Osteocyte (in vitro differentiated cells): ENCODE data around the gene HDAC9. TPM values are rescaled to one million over a fixed set of nuclear protein-coding genes. Genes with fewer than 3 reads are reported as not detected.

ENCODE experiments used
- DNase-seq: peaks from one replicate; pipeline ENCODE4 v3.0.0; 2021; ENCODE audit warnings: mixed read lengths; ENCODE audit not compliant: unreplicated experiment; ENCODE audit errors: extremely low spot score
- H3K27ac Mint-ChIP-seq: one replicate; pipeline ENCODE4 v1.8.0; 2021; ENCODE audit warnings: mild to moderate bottlenecking, mixed read lengths; ENCODE audit not compliant: unreplicated experiment
- H3K27me3 Mint-ChIP-seq: one replicate; pipeline ENCODE4 v1.8.0; 2021; ENCODE audit warnings: mixed read lengths; ENCODE audit not compliant: unreplicated experiment
- H3K36me3 Mint-ChIP-seq: one replicate; pipeline ENCODE4 v1.8.0; 2021; ENCODE audit warnings: mixed read lengths; ENCODE audit not compliant: unreplicated experiment
- H3K4me1 Mint-ChIP-seq: one replicate; pipeline ENCODE4 v1.8.0; 2021; ENCODE audit warnings: mixed read lengths; ENCODE audit not compliant: unreplicated experiment
- H3K4me3 Mint-ChIP-seq: one replicate; pipeline ENCODE4 v1.8.0; 2021; ENCODE audit warnings: mild to moderate bottlenecking, moderate library complexity, mixed read lengths; ENCODE audit not compliant: unreplicated experiment
- H3K9me3 Mint-ChIP-seq: one replicate; pipeline ENCODE4 v1.8.0; 2021; ENCODE audit warnings: mixed read lengths; ENCODE audit not compliant: unreplicated experiment
- total RNA-seq: library from RNA; stranded (reverse); gene quantifications from 2 replicates; pipeline ENCODE4 v1.2.1, GENCODE V29; 2021
- TF ChIP-seq, protein P1 (sequence below): fragments of 200-600 bp; sonication (generic); IDR thresholded peaks from 2 replicates; pipeline ENCODE4 v1.5.0; 2021; ENCODE audit warnings: antibody characterized with exemption, mild to moderate bottlenecking, moderate library complexity

HDAC9 gene
- total RNA-seq, 1 donor from 2014 or later = 0.81 TPM

DNA sequence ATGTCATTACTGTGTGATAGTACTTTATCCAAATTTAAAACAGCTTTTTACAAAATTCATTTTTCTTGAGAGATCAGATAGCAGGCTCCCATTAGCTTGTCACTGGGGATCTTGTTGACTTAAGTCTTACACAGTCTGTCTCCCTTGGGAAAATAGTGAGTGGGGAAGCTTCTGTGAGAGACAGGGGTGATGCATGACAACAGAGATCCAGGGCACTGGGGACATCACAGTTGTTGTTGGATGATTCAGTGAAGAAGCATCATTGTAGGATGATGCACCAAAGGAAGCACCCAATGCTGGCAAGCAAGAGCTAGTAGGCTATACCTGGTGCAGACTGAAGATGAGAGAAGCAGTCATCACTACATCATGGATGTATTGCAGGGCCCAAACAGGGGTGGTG is 284.7 kb downstream of the HDAC9 start:
- Mint-ChIP-seq H3K4me3 (no peak overlapping the region), H3K27me3 (no peaks in the 10 kb centered on the region), H3K9me3 (no peaks in the 10 kb centered on the region), H3K36me3 (no peaks in the 10 kb centered on the region), H3K4me1 (peaks cover 15% of the 10 kb centered on the region), H3K27ac (no peak overlapping the region)
- DNase-seq = no peak
- TF ChIP-seq, protein P1, sequence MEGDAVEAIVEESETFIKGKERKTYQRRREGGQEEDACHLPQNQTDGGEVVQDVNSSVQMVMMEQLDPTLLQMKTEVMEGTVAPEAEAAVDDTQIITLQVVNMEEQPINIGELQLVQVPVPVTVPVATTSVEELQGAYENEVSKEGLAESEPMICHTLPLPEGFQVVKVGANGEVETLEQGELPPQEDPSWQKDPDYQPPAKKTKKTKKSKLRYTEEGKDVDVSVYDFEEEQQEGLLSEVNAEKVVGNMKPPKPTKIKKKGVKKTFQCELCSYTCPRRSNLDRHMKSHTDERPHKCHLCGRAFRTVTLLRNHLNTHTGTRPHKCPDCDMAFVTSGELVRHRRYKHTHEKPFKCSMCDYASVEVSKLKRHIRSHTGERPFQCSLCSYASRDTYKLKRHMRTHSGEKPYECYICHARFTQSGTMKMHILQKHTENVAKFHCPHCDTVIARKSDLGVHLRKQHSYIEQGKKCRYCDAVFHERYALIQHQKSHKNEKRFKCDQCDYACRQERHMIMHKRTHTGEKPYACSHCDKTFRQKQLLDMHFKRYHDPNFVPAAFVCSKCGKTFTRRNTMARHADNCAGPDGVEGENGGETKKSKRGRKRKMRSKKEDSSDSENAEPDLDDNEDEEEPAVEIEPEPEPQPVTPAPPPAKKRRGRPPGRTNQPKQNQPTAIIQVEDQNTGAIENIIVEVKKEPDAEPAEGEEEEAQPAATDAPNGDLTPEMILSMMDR = no peak

DNA sequence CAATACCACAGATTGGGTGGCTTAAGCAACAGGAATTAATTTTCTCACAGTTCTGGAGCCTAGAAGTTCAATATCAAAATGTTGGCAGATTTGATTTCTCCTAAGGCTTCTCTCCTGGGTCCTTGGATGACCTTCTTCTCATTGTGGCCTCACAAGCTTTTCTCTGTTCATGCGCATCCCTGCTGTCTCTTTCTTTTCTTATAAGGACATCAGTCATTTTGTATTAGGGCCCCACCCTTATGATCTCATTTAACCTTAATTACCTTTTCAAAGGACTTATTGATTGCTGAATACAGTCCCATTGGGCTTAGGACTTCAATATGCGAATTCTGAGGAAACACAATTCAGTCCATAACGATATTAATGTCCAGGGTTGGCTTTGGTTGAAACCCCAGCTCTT is 285.4 kb downstream of the HDAC9 start:
- TF ChIP-seq, protein P1 = no peak

DNA sequence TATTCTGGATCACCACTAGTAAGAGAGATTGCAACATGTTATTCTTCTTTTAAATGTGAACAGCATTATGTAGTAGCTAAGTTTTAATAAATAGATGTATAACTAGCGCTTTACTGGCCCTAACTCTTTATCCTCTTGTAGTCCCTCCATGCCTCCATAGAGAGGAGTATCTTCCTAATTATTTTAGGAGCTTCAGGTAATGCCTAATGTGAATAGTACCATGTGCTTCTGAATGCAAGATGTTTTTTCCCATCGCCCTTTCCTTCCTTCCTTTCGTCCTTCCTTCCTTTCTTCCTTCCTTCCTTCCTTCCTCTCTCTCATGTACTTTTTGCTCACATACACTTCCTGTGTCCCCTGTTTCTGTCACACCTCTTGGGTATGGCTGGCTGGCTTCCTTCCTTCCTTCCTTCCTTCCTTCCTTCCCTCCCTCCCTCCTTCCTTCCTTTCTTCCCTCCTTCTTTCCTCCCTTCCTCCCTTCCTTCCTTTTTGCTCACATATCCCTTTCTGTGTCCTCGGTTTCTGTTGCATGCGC is 290.7 kb downstream of the HDAC9 start:
- Mint-ChIP-seq H3K27ac (no peak overlapping the region), H3K27me3 (no peaks in the 10 kb centered on the region)

More for the DNA sequence above, 285.4 kb downstream of the HDAC9 start:
- Mint-ChIP-seq H3K4me3 (no peak overlapping the region), H3K9me3 (no peaks in the 10 kb centered on the region), H3K36me3 (no peaks in the 10 kb centered on the region), H3K27ac (no peak overlapping the region), H3K27me3 (no peaks in the 10 kb centered on the region), H3K4me1 (peaks cover 15% of the 10 kb centered on the region)
- DNase-seq = no peak

GRCh38 chr7:18786796-18787195 is 291.2 kb downstream of the HDAC9 start:
- no peaks in the 10 kb centered on the region for H3K4me1 Mint-ChIP-seq
- no peaks in the 10 kb centered on the region for H3K9me3 Mint-ChIP-seq
- H3K4me3 Mint-ChIP-seq = no peak overlapping the region
- H3K27me3 Mint-ChIP-seq = no peaks in the 10 kb centered on the region
- TF ChIP-seq, protein P1 = no peak
- no peak overlapping the region for H3K27ac Mint-ChIP-seq
- no peaks in the 10 kb centered on the region for H3K36me3 Mint-ChIP-seq
- DNase-seq = no peak

More for the DNA sequence above, 290.7 kb downstream of the HDAC9 start:
- Mint-ChIP-seq H3K36me3 (no peaks in the 10 kb centered on the region), H3K4me3 (no peak overlapping the region), H3K9me3 (no peaks in the 10 kb centered on the region), H3K4me1 (no peaks in the 10 kb centered on the region)
- DNase-seq = no peak
- TF ChIP-seq, protein P1 = no peak

GRCh38 chr7:18788026-18788425 is 292.5 kb downstream of the HDAC9 start:
- Mint-ChIP-seq H3K9me3 (no peaks in the 10 kb centered on the region), H3K36me3 (no peaks in the 10 kb centered on the region), H3K27ac (no peak overlapping the region), H3K4me3 (no peak overlapping the region), H3K27me3 (no peaks in the 10 kb centered on the region), H3K4me1 (peaks cover 5% of the 10 kb centered on the region)
- TF ChIP-seq, protein P1 = no peak
- no peak for DNase-seq
